ENCODE data around the gene CLEC2A.
A peak's percentile ranks its signal among the peaks of the same experiment; 100 is the strongest.

- TF ChIP-seq POLR2A (IDR thresholded peaks at IDR 0.05), result peak; percentile 64
- no peak for TF ChIP-seq CTCF (IDR thresholded peaks at IDR 0.05)
These were observed 62.6 kb downstream of the CLEC2A start, which contains the start of gene CLEC2B for GRCh38 chr12:9869307-9870161.
